Activated CD4-positive, alpha-beta T cell treated with anti-CD3 and anti-CD28 coated beads, Interleukin-2, amount 10 ng/mL, durations not matched to agents 7 days and 5 days (primary cell): ENCODE data around the gene MDM4. TPM values are rescaled to one million over a fixed set of nuclear protein-coding genes. Genes with fewer than 3 reads are reported as not detected.
"Not testable (repeated sequence)": the region's sequence is repeated elsewhere in the genome, so short reads cannot be mapped to it uniquely, and the experiment has no call there.

ENCODE experiments used
- CTCF ChIA-PET: fragments of 350-600 bp; sonication (Branson Sonifier 250); formaldehyde crosslinking; loops from one replicate; lab custom pipeline; 2021; ENCODE audit warnings: antibody characterized with exemption; lab: Charles Lee
- POLR2A ChIA-PET: fragments of 350-600 bp; sonication (Branson Sonifier 250); formaldehyde crosslinking; loops from one replicate; lab custom pipeline; 2021; ENCODE audit warnings: antibody characterized with exemption; lab: Charles Lee
- DNase-seq: peaks from one replicate; pipeline ENCODE4 v3.0.0-alpha.2; 2020
- H3K27ac Mint-ChIP-seq: one replicate; pipeline ENCODE4 v1.8.0; 2021; ENCODE audit warnings: mild to moderate bottlenecking, moderate library complexity, mixed read lengths
- H3K27me3 Mint-ChIP-seq: one replicate; pipeline ENCODE4 v1.8.0; 2021; ENCODE audit warnings: mixed read lengths
- H3K36me3 Mint-ChIP-seq: one replicate; pipeline ENCODE4 v1.8.0; 2021; ENCODE audit warnings: low read depth, mixed read lengths
- H3K4me1 Mint-ChIP-seq: one replicate; pipeline ENCODE4 v1.8.0; 2021; ENCODE audit warnings: mixed read lengths
- H3K4me3 Mint-ChIP-seq: one replicate; pipeline ENCODE4 v1.8.0; 2021; ENCODE audit warnings: mild to moderate bottlenecking, moderate library complexity, mixed read lengths
- H3K9me3 Mint-ChIP-seq: one replicate; pipeline ENCODE4 v1.8.0; 2021; ENCODE audit warnings: mixed read lengths
- total RNA-seq, 2 experiments: library from RNA; stranded (reverse); gene quantifications; one replicate each; pipeline ENCODE4 v1.2.3, GENCODE V29; 2021

The MDM4 gene
- total RNA-seq, 2 experiments from 2014 or later: 95.0 to 98.1 TPM

DNA sequence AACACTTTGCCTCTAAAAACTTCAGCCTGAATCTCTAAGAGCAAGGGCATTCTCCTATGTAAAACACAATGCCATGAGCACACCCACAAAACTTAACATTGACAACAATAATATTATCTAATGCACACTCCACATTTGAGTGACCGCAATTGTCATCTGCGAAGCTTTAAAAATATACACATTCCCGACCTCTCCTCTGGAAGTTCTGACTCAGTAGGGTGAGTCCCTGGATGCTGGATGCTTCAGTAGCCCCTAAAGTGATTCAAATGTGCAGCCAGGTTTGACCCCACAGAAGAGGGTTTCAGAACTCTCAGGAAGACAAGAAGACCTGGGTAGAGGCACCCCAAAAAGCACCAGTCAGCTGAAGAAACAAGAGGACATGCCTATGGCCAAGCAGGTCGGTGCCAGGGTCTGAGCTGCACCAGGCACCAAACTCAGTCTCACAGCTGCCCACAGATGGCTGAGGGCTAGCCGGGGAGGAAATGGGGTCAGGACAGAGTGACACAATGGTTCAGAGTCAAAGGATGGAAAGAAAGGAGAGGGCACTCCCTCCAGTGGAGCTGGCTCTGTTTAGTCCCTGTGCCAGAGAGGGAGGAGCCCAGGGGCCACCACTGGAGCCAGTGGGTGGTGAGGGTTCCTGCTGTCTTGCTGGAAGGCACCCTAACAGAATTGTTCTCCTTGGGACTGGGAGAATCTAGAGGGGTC lies 39.0 kb upstream of the MDM4 start:
- DNase-seq: no peak
- Mint-ChIP-seq H3K27ac (no peak overlapping the region), H3K4me3 (no peak overlapping the region), H3K4me1 (peaks cover 28% of the 10 kb centered on the region), H3K9me3 (no peaks in the 10 kb centered on the region), H3K27me3 (no peaks in the 10 kb centered on the region), H3K36me3 (no peaks in the 10 kb centered on the region)
- CTCF ChIA-PET: interaction anchor here (1.0 to 4.8 kb wide), 9 partner anchors 9 to 329 kb away, joined by 3 to 23 read pairs (median 4); partner anchors contain the start of gene PIK3C2B
- POLR2A ChIA-PET: no interaction called here

GRCh38 chr1:204478172-204478899 lies 37.9 kb upstream of the MDM4 start:
- no peak for DNase-seq
- Mint-ChIP-seq H3K27ac (no peak overlapping the region), H3K4me1 (peaks cover 29% of the 10 kb centered on the region), H3K4me3 (no peak overlapping the region), H3K9me3 (no peaks in the 10 kb centered on the region), H3K36me3 (no peaks in the 10 kb centered on the region), H3K27me3 (no peaks in the 10 kb centered on the region)
- ChIA-PET POLR2A (interaction anchor here (0.5 kb wide), 1 partner anchor 668 kb away, joined by 3 read pairs; no protein-coding TSS in a partner anchor), CTCF (interaction anchor here (0.9 to 4.8 kb wide), 14 partner anchors 8 to 328 kb away, joined by 3 to 23 read pairs (median 4); partner anchors contain the start of gene PIK3C2B)

DNA sequence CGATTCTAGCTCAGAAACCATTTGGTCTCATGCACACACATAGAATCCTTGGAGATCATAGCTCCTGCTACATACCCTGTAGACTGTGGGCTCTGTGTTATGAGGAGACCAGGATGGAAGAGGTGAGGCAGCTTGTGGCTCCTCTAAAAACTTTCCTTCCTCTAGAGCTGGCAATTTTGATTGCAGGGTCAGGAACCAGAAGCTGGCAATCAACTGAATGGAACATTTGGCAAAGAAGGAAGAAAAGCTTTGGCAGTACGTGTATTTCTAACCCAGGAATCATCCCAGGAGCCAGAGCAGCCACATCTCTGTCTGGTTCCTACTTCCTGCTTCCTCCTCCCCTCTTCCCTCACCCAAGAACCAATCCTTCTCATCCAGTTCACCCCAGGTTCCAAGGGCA lies 37.3 kb upstream of the MDM4 start:
- ChIA-PET CTCF (interaction anchor here (0.9 to 4.8 kb wide), 12 partner anchors 8 to 40 kb away, joined by 3 to 23 read pairs (median 4); partner anchors contain the start of gene PIK3C2B), POLR2A (interaction anchor here (0.5 kb wide), 1 partner anchor 669 kb away, joined by 3 read pairs; no protein-coding TSS in a partner anchor)
- Mint-ChIP-seq H3K27ac (no peak overlapping the region), H3K36me3 (no peaks in the 10 kb centered on the region), H3K4me3 (no peak overlapping the region), H3K27me3 (no peaks in the 10 kb centered on the region), H3K9me3 (no peaks in the 10 kb centered on the region), H3K4me1 (peaks cover 30% of the 10 kb centered on the region)
- no peak for DNase-seq

DNA sequence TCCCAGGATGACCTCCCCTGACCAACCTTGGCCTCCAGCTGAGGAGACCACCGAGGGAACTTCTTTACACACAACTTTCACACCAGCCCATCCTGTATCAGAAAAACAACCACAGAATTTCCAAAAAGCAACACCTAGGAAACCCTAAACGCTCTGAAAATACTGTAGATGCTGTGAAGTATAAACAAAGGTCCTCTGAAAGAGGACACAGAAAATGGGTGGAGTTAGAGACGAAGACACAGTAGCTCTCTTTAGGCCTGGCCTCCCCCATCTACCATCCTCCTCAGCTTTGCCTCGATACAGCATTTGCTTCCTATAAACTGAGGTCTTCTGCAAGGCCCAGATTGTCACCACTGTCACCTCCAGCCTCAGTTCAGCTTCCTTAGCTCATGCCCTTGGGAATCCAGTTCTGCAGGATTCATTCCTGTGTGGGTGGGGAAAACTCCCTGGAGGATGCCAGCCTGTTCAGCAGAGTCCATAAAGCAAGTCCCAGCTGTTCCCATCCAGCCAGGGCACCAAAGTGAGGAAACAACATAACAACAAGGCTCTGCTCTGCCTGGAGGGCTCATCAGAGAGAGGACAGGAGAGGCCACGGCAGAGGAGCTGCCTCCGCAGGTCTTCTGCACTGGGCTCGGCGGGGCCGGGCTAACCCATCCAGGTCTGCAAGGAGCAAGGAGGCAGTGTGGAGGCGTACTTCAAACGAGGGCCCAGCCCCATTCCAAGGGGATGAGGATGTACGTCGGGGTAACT lies 36.6 kb upstream of the MDM4 start:
- H3K27me3 Mint-ChIP-seq: no peaks in the 10 kb centered on the region
- H3K4me1 Mint-ChIP-seq: peaks cover 30% of the 10 kb centered on the region
- CTCF ChIA-PET: interaction anchor here (1.1 to 4.8 kb wide), 11 partner anchors 7 to 48 kb away, joined by 3 to 23 read pairs (median 4); partner anchors contain the start of gene PIK3C2B
- no peak overlapping the region for H3K4me3 Mint-ChIP-seq
- POLR2A ChIA-PET: no interaction called here
- H3K27ac Mint-ChIP-seq: no peak overlapping the region
- H3K9me3 Mint-ChIP-seq: no peaks in the 10 kb centered on the region
- DNase-seq: no peak
- H3K36me3 Mint-ChIP-seq: no peaks in the 10 kb centered on the region

DNA sequence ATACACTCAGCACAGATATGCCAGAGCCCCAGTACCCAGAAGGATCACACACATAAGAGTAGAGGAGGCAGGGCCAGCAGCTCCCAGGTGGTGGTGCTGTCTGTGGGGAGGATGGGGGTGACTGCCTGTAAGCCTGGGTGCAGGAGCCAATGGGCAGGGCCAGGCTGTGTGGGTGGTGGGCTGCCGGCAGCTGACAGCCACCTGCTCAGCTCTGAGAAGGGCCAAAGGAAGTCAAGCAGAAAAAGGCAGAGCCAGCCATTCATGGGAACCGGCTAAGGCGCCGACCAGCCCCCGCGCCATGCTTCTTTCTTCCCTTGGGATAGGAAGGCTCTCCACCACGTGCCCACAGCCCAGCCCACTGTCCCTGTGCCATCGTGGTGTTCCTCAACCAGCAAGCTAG lies 35.7 kb upstream of the MDM4 start:
- H3K4me3 Mint-ChIP-seq: no peak overlapping the region
- DNase-seq: no peak

DNA sequence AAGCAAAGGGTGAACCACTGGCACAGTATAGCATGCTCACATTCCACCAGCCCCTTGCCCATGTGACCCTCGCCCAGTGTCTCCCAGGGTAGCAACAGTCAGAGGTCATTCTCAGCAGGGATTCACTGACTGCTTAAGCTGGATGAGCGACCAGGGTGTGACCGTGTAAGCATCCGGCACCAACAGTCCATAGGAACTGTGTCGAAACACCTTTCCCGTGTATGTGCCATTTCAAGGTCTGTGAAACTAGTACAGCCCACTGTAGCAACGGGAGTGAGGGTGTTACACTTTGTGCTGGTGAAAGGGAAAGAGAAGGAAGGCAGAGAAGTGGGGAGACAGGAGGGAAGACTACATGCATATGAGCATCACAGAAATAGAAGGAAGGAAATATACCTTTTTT lies 32.4 kb upstream of the MDM4 start:
- ChIA-PET POLR2A (no interaction called here), CTCF (no interaction called here)
- no peaks in the 10 kb centered on the region for H3K36me3 Mint-ChIP-seq
- no peak overlapping the region for H3K4me3 Mint-ChIP-seq
- no peaks in the 10 kb centered on the region for H3K27me3 Mint-ChIP-seq
- peaks cover 28% of the 10 kb centered on the region for H3K4me1 Mint-ChIP-seq
- H3K9me3 Mint-ChIP-seq: no peaks in the 10 kb centered on the region
- H3K27ac Mint-ChIP-seq: no peak overlapping the region
- no peak for DNase-seq

More for the DNA sequence above, 35.7 kb upstream of the MDM4 start:
- H3K36me3 Mint-ChIP-seq: no peaks in the 10 kb centered on the region
- H3K27ac Mint-ChIP-seq: no peak overlapping the region
- H3K4me1 Mint-ChIP-seq: peaks cover 26% of the 10 kb centered on the region
- ChIA-PET POLR2A (no interaction called here), CTCF (interaction anchor here (0.6 to 4.8 kb wide), 3 partner anchors 13 to 1482 kb away, joined by 3 to 23 read pairs (median 4); partner anchors contain the start of gene PIK3C2B)
- H3K27me3 Mint-ChIP-seq: no peaks in the 10 kb centered on the region
- no peaks in the 10 kb centered on the region for H3K9me3 Mint-ChIP-seq

- POLR2A ChIA-PET, H3K4me3 Mint-ChIP-seq, H3K36me3 Mint-ChIP-seq, H3K27ac Mint-ChIP-seq, DNase-seq, H3K9me3 Mint-ChIP-seq, H3K27me3 Mint-ChIP-seq: not testable (repeated sequence)
- peaks cover 16% of the 10 kb centered on the region for H3K4me1 Mint-ChIP-seq
- CTCF ChIA-PET: interaction anchor here (1.2 to 4.4 kb wide), 5 partner anchors 8 to 40 kb away, joined by 4 to 17 read pairs (median 6); no protein-coding TSS in a partner anchor
Observed at GRCh38 chr1:204486513-204487255, 29.5 kb upstream of the MDM4 start.

DNA sequence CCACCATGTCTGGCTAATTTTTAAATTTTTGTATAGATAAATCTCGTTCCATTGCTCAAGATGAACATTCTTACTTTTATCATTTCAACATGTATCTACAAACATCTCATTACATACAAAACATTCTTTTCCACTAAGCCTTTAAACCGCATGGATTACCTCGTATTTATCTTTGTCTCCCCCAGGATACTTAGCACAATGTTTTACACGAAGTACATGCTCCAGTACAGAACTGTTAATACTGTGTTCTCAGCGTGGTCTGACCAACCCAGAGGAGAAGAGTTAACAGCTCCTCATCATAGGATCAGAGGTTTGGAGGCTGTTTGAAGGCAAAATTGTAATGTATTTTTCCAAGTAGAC lies 29.0 kb upstream of the MDM4 start:
- Mint-ChIP-seq H3K4me3 (no peak overlapping the region), H3K36me3 (peaks cover 7% of the 10 kb centered on the region), H3K9me3 (no peaks in the 10 kb centered on the region), H3K4me1 (peaks cover 22% of the 10 kb centered on the region), H3K27ac (no peak overlapping the region), H3K27me3 (no peaks in the 10 kb centered on the region)
- CTCF ChIA-PET: interaction anchor here (1.5 to 4.4 kb wide), 3 partner anchors 9 to 41 kb away, joined by 4 to 17 read pairs (median 6); no protein-coding TSS in a partner anchor
- POLR2A ChIA-PET: no interaction called here
- DNase-seq: no peak

GRCh38 chr1:204491655-204492054 lies 24.6 kb upstream of the MDM4 start:
- peaks cover 9% of the 10 kb centered on the region for H3K36me3 Mint-ChIP-seq
- POLR2A ChIA-PET: no interaction called here
- peaks cover 50% of the 10 kb centered on the region for H3K4me1 Mint-ChIP-seq
- H3K27ac Mint-ChIP-seq: no peak overlapping the region
- no peak for DNase-seq
- H3K4me3 Mint-ChIP-seq: no peak overlapping the region
- no peaks in the 10 kb centered on the region for H3K27me3 Mint-ChIP-seq
- no peaks in the 10 kb centered on the region for H3K9me3 Mint-ChIP-seq
- CTCF ChIA-PET: interaction anchor here (0.6 to 4.8 kb wide), 9 partner anchors 11 to 316 kb away, joined by 3 to 31 read pairs (median 4); no protein-coding TSS in a partner anchor

DNA sequence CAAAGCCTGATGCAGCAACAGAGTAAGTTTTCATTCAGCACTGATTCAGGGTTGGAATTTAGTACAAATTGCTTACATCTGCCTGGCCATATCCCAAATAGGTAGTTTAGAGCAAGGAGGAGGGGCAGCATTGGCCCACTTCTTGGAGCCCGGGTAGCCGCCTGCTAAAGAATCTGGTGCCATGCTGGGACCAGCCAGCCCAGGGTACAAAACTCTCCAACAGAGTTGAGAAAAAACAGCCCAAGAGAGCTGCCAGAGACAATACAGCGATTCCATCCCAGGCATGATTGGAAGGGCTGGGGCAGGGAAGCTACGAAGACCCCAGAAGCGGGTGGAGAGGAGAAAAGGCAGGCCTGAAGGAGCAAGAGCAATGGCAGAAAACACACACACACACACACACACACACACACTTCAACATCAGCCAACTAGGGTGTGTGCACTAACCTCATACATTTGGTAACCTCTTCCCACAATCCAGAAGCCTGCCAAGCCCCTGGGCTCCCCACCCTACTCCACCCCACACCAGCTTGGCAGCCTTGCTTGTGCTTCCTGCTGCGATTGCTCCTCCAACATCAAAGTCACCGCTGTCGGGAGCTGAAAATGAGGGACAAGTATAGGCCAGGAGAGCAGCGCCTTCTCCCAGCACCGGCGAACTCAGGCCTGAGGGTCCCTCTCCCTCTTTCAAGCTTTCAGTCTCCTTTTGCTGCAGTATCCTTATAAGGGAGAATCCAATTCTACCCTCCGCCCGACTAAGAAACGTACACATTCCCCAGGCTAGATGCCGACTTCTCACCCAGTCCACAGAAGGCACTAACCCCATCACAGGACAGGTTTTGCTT lies 22.8 kb upstream of the MDM4 start:
- H3K9me3 Mint-ChIP-seq: no peaks in the 10 kb centered on the region
- peaks cover 9% of the 10 kb centered on the region for H3K36me3 Mint-ChIP-seq
- peaks cover 60% of the 10 kb centered on the region for H3K4me1 Mint-ChIP-seq
- H3K4me3 Mint-ChIP-seq: peak overlapping the region; percentile 88
- H3K27ac Mint-ChIP-seq: peak overlapping the region; percentile 89
- no peaks in the 10 kb centered on the region for H3K27me3 Mint-ChIP-seq
- peak; percentile 36 for DNase-seq
- CTCF ChIA-PET: interaction anchor here (0.6 to 4.9 kb wide), 26 partner anchors 8 to 577 kb away, joined by 3 to 53 read pairs (median 4); no protein-coding TSS in a partner anchor
- POLR2A ChIA-PET: interaction anchor here (0.6 to 1.2 kb wide), 3 partner anchors 41 to 47 kb away, joined by 3 to 12 read pairs (median 4); no protein-coding TSS in a partner anchor

- peak; percentile 68 for DNase-seq
- ChIA-PET POLR2A (interaction anchor here (0.6 to 0.9 kb wide), 2 partner anchors 41 to 48 kb away, joined by 3 to 12 read pairs; no protein-coding TSS in a partner anchor), CTCF (interaction anchor here (0.6 to 4.9 kb wide), 22 partner anchors 9 to 577 kb away, joined by 3 to 53 read pairs (median 4); no protein-coding TSS in a partner anchor)
- no peaks in the 10 kb centered on the region for H3K9me3 Mint-ChIP-seq
- H3K4me3 Mint-ChIP-seq: peak overlapping the region; percentile 88
- peak overlapping the region; percentile 89 for H3K27ac Mint-ChIP-seq
- peaks cover 9% of the 10 kb centered on the region for H3K36me3 Mint-ChIP-seq
- H3K4me1 Mint-ChIP-seq: peaks cover 62% of the 10 kb centered on the region
- H3K27me3 Mint-ChIP-seq: no peaks in the 10 kb centered on the region
Observed at GRCh38 chr1:204493984-204494280, 22.3 kb upstream of the MDM4 start.
